GM19043 (cell line): ENCODE measurements around the gene CSH2.
"Not testable (repeated sequence)": the region's sequence is repeated elsewhere in the genome, so short reads cannot be mapped to it uniquely, and the experiment has no call there.

Experiments
- ATAC-seq: cut with Tn5 transposase; IDR thresholded peaks from one replicate; pipeline ENCODE4 v1.9.1; 2021; ENCODE audit warnings: low read depth; ENCODE audit not compliant: unreplicated experiment

Gene CSH2

DNA sequence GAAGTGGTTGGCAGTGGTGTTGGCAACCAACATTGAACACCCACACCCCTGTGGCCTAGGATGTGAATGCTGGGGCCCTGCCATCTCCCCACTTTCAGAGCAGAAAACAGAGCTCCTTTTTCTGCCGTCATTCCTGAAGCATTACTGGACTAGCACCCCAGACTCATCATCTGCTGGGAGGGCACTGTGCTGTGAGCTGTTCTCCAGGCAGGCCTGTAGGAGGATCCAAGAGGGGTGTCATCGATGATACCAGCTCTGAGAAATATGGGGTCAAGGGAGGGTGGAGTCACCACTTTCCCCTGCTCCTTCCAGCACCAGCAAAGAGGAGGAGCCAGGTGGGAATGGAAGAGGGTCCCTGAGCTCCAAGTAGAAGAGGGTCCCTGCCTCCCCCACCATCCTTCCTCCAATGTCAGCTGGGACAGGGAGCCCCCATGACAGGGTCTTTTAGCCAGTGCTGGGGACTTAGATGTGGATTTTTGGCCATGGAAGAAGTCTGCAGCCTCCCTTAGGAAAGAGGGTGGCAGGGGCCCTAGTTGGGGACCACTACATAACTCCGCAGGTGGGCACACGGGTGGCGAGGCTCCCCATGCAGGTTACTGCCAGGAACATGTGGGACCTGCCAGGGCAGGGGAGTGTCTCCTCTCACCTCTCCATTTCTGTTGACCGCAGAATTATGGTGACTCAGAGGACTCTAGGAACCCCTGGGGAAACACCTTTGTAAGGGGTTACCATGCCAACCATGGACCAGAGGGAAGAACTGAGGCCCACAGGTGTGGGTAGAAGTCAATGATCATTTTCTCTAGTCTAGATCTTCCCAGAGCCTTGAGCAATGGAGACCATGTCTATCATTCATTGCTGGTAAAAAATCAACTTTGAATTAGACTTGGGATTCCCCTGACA, 25.7 kb upstream of the CSH2 start:
- ATAC-seq = not testable (repeated sequence)

DNA sequence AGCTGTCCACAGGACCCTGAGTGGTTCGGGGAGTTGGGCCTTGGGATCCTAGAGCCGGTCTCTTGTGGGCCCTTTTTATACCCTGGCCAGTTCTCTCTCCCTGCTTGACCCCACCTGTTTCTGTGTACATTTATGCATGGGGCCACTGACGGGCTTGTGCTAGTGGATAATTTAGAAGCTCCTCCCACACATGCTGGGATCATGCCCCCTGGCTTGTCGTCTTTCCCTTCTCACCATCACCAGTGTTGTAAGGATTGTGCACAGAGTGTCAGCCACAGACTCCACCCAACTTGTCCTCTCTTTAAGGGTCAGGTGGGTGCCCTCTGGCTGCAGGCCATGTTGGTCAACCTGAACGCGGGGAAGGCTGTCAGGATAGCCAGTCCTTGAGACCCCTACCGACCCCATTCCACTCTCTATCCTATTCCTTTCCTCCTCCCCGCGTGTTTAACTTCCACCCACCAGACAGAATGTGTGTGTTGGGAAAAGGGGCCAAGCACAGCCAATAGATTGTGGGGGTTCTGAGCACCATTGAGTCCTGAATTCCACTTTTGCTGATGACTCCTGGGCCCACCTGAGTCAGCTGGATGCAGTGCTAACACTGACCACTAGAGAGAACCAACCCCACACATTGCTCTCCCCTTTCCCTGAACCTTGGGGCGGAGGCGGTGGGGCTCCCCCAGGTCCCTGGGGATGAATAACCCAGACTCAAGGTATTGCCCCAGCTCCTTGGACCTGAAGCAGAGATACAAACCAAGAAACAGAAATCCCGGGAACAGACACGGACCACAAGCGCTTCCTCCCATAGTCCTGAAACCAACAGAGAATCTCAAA, 23.3 kb upstream of the CSH2 start, which contains the start of gene CSH1:
Gene CSH1 (minus strand): TSS at position 51 of the 831 bp plus-strand sequence. CDS start 63 bp downstream, outside the sequence.
- not testable (repeated sequence) for ATAC-seq

DNA sequence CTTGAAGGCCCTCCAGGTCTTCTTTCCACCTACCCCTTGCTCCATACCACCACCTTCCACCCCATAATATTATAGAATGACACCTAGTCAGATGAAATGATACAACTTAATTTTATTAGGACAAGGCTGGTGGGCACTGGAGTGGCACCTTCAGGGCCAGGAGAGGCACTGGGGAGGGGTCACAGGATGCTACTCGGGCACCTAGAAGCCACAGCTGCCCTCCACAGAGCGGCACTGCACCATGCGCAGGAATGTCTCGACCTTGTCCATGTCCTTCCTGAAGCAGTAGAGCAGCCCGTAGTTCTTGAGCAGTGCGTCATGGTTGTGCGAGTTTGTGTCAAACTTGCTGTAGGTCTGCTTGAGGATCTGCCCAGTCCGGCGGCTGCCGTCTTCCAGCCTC, 21.3 kb upstream of the CSH2 start:
- not testable (repeated sequence) for ATAC-seq

DNA sequence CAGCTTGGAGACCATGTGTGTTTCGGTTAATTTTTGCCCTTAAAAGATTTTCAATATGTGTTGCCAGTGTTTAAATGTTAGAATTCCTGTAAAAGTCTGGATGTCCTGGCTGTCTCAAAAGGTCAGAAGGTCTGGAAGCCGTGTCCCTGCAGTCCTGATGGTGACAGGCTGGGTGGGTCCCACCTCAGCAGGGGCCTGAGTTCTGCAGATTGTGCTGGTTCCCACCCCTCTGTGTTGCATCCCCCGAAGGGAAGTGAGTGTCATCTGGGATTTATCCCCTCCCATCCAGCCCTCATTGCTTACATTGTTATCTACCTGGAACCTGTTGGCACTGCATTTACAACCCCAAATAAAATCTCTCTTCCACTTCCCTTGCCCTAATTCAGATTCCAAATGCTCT, 20.5 kb upstream of the CSH2 start:
- not testable (repeated sequence) for ATAC-seq

DNA sequence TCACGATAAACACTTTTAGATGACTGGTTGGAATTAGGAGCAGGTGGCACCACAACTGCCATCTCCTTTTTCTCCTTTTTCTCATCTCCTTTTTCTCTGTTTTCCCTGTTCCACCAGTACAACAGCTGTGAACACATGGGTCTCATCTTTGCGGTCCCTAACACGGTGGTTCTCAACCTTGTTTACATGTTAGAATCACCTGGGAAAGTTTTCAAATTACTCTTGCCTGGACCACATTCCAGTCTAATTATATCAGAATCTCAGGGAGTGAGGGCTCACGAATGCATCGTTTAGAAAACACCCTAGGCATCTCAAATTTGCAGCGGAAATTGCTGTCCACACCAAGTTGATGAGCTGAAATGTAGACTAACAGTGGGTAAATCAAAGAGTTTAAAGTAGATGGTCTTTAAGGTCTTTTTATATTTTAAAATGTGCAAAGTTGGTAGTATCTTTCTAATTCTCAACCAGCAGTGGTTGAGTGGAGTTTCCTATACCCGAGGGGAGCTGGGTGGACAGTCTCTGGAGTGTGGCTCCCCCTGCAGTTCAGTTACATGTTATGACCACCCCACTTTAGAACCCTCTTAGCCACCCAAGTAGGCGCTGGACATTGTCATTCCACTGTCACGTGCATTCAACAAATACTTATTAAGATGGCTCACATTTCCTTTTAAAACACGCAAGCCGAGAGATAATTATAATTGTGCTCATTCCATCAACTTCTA, 19.0 kb upstream of the CSH2 start:
- ATAC-seq = not testable (repeated sequence)

DNA sequence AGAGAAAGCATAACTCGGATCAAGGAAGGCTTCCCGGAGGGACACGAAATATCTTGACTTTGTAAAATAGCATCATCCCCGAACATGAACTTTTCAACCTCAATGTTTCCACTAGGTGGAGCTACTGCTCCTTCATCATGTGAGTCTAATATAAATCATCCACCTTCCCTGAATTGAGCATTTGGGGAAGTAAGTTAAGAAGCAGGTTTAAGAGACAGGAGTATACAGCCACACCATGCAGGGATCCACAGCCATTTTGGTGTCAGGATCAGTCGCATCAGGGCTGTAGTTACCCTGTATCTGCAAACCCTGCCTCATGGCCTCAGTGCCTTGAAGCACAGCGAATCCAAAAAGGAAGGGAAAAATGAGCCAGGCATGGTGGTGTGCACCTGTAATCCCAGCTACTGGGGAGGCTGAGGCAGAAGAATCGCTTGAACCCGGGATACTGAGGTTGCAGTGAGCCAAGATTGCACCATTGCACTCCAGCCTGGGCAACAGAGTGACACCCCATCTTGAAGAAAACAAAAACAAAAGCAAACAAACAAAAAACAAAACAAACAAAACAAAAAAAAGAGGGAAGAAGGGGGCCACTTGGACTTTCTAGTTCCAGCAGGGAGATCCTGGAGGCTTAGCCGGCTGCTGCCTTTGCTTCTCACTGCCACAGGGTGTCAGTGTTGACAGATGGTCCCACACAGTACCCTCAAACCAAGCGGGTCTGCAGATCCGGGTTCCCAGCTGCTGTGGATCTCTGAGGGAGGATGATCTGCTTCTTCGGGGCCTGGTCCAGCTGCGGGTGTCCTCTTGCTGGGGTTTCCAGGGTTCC, 15.8 kb upstream of the CSH2 start:
- not testable (repeated sequence) for ATAC-seq

- not testable (repeated sequence) for ATAC-seq
These were observed 11.6 kb upstream of the CSH2 start for GRCh38 chr17:63885119-63885518.

GRCh38 chr17:63882626-63883126, 9.2 kb upstream of the CSH2 start:
- not testable (repeated sequence) for ATAC-seq

DNA sequence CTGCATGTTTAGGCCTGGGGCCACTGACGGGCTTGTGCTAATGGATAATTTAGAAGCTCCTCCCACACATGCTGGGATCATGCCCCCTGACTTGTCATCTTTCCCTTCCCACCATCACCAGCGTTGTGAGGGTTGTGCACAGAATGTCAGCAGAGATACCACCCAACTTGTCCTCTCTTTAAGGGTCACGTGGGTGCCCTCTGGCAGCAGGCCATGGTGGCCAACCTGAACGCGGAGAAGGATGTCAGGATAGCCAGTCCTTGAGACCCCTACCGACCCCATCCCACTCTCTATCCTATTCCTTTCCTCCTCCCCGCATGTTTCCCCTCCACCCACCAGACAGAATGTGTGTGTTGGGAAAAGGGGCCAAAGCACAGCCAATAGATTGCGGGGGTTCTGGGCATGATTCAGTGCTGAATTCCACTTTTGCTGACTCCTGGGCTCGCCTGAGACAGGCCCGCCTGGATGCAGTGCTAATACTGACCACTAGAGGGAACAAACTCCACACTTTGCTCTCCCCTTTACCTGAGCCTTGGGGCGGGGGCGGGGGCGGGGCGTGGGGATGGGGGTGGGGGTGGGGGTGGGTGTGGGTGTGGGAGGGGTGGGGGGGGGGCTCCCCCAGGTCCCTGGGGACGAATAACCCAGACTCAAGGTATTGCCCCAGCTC, 8.6 kb upstream of the CSH2 start, which contains the start of gene GH2:
Gene GH2 (minus strand): TSS at position 10 of the 667 bp plus-strand sequence. CDS start 143 bp downstream, outside the sequence.
- ATAC-seq = peak; percentile 57

GRCh38 chr17:63881337-63881736, 7.9 kb upstream of the CSH2 start:
- not testable (repeated sequence) for ATAC-seq

DNA sequence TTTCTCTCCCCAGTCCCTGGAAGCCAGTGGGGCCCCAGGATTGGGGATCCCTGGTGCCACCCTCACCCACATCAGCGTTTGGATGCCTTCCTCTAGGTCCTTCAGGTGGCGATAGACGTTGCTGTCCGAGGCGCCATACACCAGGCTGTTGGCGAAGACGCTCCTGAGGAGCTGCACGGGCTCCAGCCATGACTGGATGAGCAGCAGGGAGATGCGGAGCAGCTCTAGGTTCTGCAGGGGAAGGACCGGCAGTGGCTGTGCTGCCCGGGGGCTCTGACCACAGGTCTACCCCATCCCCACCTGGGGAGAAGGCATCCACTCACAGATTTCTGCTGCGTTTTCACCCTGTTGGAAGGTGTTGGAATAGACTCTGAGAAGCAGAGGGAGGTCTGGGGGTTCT, 7.2 kb upstream of the CSH2 start:
- ATAC-seq = no peak

GRCh38 chr17:63878413-63878812, 4.9 kb upstream of the CSH2 start:
- ATAC-seq = not testable (repeated sequence)

DNA sequence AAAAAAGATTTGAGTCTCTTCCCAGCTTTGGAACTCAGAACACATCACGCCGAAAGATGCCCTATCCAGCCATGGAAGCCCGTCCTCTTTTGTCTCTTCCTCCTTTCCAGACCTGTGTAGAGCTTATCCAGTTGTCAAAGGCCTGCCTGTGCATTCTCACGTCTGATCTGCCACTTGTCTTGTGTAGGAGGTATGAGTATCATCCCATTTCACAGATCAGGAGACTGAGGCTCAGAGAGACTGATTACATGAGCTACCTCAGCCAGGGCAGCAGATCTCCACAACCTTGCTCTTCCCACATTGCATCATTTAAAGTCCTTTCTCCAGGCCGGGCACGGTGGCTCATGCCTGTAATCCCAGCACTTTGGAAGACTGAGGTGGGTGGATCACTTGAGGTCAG, 1.2 kb upstream of the CSH2 start:
- ATAC-seq = not testable (repeated sequence)

DNA sequence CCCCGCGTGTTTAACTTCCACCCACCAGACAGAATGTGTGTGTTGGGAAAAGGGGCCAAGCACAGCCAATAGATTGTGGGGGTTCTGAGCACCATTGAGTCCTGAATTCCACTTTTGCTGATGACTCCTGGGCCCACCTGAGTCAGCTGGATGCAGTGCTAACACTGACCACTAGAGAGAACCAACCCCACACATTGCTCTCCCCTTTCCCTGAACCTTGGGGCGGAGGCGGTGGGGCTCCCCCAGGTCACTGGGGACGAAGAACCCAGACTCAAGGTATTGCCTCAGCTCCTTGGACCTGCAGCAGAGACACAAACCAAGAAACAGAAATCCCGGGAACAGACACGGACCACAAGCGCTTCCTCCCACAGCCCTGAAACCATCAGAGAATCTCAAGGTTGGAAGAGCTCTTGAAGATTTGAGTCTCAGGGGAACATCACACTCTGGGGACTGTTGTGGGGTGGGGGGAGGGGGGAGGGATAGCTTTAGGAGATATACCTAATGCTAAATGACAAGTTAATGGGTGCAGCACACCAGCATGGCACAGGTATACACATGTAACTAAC, 667 bp upstream of the CSH2 start:
- ATAC-seq = not testable (repeated sequence)

DNA sequence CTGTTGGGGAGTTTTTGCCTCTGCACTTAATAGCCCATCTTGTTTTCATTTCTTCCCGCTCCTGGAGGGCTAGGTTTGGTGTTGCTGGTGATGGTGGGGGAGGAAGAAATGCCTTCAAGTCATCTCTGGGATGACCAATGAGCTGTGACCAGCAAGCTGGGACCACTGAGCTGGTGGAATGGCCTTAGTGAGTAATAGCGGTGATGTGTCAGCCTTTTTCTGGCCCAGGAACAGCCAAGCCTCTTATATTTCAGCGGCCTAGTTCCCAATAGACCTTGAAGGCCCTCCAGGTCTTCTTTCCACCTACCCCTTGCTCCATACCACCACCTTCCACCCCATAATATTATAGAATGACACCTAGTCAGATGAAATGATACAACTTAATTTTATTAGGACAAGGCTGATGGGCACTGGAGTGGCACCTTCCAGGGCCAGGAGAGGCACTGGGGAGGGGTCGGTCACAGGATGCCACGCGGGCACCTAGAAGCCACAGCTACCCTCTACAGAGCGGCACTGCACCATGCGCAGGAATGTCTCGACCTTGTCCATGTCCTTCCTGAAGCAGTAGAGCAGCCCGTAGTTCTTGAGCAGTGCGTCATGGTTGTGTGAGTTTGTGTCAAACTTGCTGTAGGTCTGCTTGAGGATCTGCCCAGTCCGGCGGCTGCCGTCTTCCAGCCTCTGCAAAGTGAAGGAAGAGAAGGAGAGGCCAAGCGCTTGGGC, 1.7 kb downstream of the CSH2 start:
- ATAC-seq = not testable (repeated sequence)

GRCh38 chr17:63870292-63870665, 3.2 kb downstream of the CSH2 start:
- ATAC-seq = not testable (repeated sequence)

- ATAC-seq = not testable (repeated sequence)
These were observed 3.8 kb downstream of the CSH2 start for GRCh38 chr17:63869491-63870291.
